GM12872 (cell line): Measurements from ENCODE around the gene TRPV6.

Source experiments
- CTCF ChIP-seq: IDR thresholded peaks from 3 replicates; pipeline ENCODE4 v1.5.1; 2011; ENCODE audit warnings: low read depth, mild to moderate bottlenecking, low read length, moderate library complexity; ENCODE audit not compliant: insufficient read depth

The TRPV6 gene

GRCh38 chr7:142882338-142882678, 3.2 kb downstream of the TRPV6 start:
- no peak for TF ChIP-seq CTCF

DNA sequence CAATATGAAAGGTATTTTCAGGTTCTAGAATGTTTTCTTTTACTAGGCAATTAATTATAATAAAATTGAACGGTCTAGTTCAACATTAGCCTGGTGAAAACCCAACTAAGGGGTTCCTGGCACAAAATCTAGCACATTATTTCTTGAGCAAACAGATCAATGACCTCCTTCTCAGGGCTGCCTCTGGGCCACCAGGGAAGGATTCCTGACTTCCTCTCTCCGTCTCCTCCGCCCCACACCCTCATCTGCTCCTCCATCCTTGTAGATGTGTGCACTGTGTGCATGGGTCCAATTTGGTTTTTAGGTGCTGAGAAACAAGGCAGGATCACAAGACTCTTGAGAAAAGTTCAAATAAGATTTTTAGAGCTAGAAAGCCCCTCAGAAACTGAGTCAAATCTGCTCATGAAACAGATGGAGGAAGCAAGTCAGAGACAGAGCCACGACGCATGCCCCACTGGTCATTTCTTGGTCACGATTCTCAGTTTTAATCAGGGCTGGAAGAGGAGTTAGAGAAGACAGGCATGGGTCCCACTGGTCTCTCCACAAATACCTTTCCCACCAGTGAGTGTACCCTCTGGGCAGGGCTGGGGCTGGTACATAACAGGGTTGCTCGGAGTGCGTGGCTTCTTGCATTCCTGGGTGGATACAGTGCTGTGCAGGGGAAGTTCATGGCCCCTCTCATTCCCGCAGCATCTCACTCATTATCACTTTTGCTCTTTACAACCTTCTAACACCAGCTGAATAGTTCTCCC, 3.8 kb downstream of the TRPV6 start:
- TF ChIP-seq CTCF, result no peak

- TF ChIP-seq CTCF, result peak; percentile 96
Measured at GRCh38 chr7:142880876-142881505, 4.6 kb downstream of the TRPV6 start.

DNA sequence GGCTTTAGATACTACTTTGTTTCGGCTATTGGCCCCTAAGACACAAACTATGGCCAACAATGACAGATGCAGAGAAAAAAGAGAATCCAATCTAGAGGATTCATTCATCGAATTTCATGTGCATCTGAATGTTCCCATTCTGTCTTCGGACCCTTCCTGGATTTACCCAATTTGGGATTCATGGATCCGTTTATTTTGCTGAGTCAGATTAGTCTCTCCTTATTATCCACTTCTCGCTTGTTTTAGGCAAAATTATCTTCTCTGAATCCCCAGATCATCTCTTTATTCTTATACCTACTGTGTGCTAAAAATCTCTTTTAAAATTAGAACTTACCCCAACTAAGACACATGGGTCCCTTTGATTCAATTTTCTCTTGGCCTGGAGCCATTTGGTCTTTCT, 6.5 kb downstream of the TRPV6 start:
- no peak for TF ChIP-seq CTCF

GRCh38 chr7:142878315-142878714, 7.2 kb downstream of the TRPV6 start:
- TF ChIP-seq CTCF, result no peak

GRCh38 chr7:142876991-142877910, 8.3 kb downstream of the TRPV6 start:
- TF ChIP-seq CTCF, result no peak

DNA sequence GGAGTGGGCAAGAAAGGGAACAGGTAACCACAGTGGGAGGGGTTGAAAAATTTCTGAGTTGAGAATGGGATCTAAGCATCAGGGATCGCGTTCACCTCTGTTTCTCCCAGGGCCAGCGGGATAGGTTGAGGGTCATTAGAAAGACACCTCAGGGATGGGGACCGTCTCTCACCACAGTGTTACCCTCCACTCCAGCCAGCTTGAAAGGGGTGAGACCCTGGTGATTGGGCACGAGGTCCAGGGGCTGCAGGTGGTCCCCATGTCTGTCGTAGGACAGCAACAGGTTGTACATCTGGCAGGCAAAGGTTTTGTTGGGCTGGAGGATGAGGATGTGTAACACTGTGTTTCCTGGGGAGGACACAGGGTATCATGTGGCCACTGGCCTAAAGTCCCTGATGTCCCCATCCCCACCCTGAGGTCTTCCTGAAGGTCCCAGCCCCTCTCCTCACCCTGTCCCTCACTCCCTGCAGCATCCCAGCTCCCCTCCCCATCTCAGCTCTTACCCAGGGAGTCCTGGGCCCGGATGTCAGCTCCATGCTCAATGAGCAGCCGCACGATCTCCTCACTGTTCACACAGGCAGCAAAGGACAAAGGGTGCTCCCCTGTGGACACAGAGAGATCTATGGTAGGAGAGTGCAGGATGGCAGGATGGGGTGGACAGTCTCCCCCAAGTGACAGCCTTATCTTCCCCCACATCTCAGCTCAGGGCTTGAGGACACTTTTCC, 9.1 kb downstream of the TRPV6 start:
- no peak for TF ChIP-seq CTCF
